NCI-H1048 (cell line): ENCODE results near the gene HECTD4.

Experiments used
- DNase-seq: peaks from one replicate; lab custom pipeline; 2025; lab: John Stamatoyannopoulos, UW

HECTD4 gene

GRCh38 chr12:112321245-112321644 is 61.0 kb downstream of the HECTD4 start:
- no peak for DNase-seq

GRCh38 chr12:112319395-112319794 is 62.8 kb downstream of the HECTD4 start:
- no peak for DNase-seq

GRCh38 chr12:112317481-112317880 is 64.8 kb downstream of the HECTD4 start:
- no peak for DNase-seq

GRCh38 chr12:112314981-112315380 is 67.2 kb downstream of the HECTD4 start:
- no peak for DNase-seq

- DNase-seq = no peak
These were observed 72.4 kb downstream of the HECTD4 start for GRCh38 chr12:112309797-112310196.

GRCh38 chr12:112308652-112309051 is 73.6 kb downstream of the HECTD4 start:
- no peak for DNase-seq

GRCh38 chr12:112308161-112308560 is 74.1 kb downstream of the HECTD4 start:
- DNase-seq = no peak

- no peak for DNase-seq
These were observed 74.8 kb downstream of the HECTD4 start for GRCh38 chr12:112307317-112308011.

GRCh38 chr12:112305951-112306350 is 76.3 kb downstream of the HECTD4 start:
- DNase-seq = no peak

GRCh38 chr12:112304436-112304835 is 77.8 kb downstream of the HECTD4 start:
- no peak for DNase-seq

- no peak for DNase-seq
These were observed 78.4 kb downstream of the HECTD4 start for GRCh38 chr12:112303799-112304198.

- no peak for DNase-seq
These were observed 79.2 kb downstream of the HECTD4 start for GRCh38 chr12:112303004-112303403.

- DNase-seq = no peak
These were observed 82.5 kb downstream of the HECTD4 start for GRCh38 chr12:112299704-112300103.

- DNase-seq = no peak
These were observed 85.0 kb downstream of the HECTD4 start for GRCh38 chr12:112297188-112297587.

GRCh38 chr12:112296183-112296582 is 86.0 kb downstream of the HECTD4 start:
- DNase-seq = no peak

GRCh38 chr12:112294793-112295192 is 87.4 kb downstream of the HECTD4 start:
- no peak for DNase-seq

GRCh38 chr12:112288638-112289037 is 93.6 kb downstream of the HECTD4 start:
- DNase-seq = no peak

GRCh38 chr12:112285600-112286401 is 96.4 kb downstream of the HECTD4 start:
- no peak for DNase-seq

- DNase-seq = no peak
These were observed 98.7 kb downstream of the HECTD4 start for GRCh38 chr12:112283546-112283945.

- DNase-seq = no peak
These were observed 99.3 kb downstream of the HECTD4 start for GRCh38 chr12:112282920-112283319.

GRCh38 chr12:112275836-112276235 is 106.4 kb downstream of the HECTD4 start:
- no peak for DNase-seq

- no peak for DNase-seq
These were observed 107.0 kb downstream of the HECTD4 start for GRCh38 chr12:112275207-112275606.

- DNase-seq = no peak
These were observed 111.6 kb downstream of the HECTD4 start for GRCh38 chr12:112270673-112271072.
